HG03039 (cell line): Measurements from ENCODE around the gene OR5H6.
A peak's percentile ranks its signal among the peaks of the same experiment; 100 is the strongest.
"Not testable (repeated sequence)": the region's sequence is repeated elsewhere in the genome, so short reads cannot be mapped to it uniquely, and the experiment has no call there.

ENCODE experiments used
- ATAC-seq: cut with Tn5 transposase; IDR thresholded peaks from one replicate; pipeline ENCODE4 v1.9.1; 2021; ENCODE audit warnings: mild to moderate bottlenecking, moderate library complexity; ENCODE audit not compliant: unreplicated experiment

OR5H6 gene

GRCh38 chr3:98263944-98264343 is at the start of gene OR5H6:
Gene OR5H6 (plus strand): TSS chr3:98264244. CDS start chr3:98264333, 89 bp downstream.
- ATAC-seq, result no peak

- no peak for ATAC-seq
Measured at GRCh38 chr3:98215051-98215450, 49.0 kb upstream of the OR5H6 start.

- ATAC-seq, result no peak
Measured at GRCh38 chr3:98223907-98224672, 40.0 kb upstream of the OR5H6 start.

GRCh38 chr3:98232489-98232888 is 31.6 kb upstream of the OR5H6 start:
- ATAC-seq, result no peak

- ATAC-seq, result no peak
Measured at GRCh38 chr3:98233468-98233867, 30.6 kb upstream of the OR5H6 start.

- no peak for ATAC-seq
Measured at GRCh38 chr3:98240131-98240530, 23.9 kb upstream of the OR5H6 start.

- ATAC-seq, result no peak
Measured at GRCh38 chr3:98242155-98242554, 21.9 kb upstream of the OR5H6 start.

GRCh38 chr3:98243843-98244242 is 20.2 kb upstream of the OR5H6 start:
- no peak for ATAC-seq

GRCh38 chr3:98246142-98246541 is 17.9 kb upstream of the OR5H6 start:
- no peak for ATAC-seq

- not testable (repeated sequence) for ATAC-seq
Measured at GRCh38 chr3:98256026-98256425, 8.0 kb upstream of the OR5H6 start.

- ATAC-seq, result peak; percentile 70
Measured at GRCh38 chr3:98259707-98260106, 4.3 kb upstream of the OR5H6 start.

GRCh38 chr3:98262046-98262445 is 2.0 kb upstream of the OR5H6 start:
- no peak for ATAC-seq

- no peak for ATAC-seq
Measured at GRCh38 chr3:98269846-98270245, 5.8 kb downstream of the OR5H6 start.

GRCh38 chr3:98272126-98272525 is 8.1 kb downstream of the OR5H6 start:
- no peak for ATAC-seq

- ATAC-seq, result no peak
Measured at GRCh38 chr3:98274914-98275313, 10.9 kb downstream of the OR5H6 start.

GRCh38 chr3:98282205-98282604 is 18.2 kb downstream of the OR5H6 start, which contains the start of gene OR5H2:
Gene OR5H2 (plus strand): TSS chr3:98282505. CDS start chr3:98282903, 398 bp downstream.
- ATAC-seq, result no peak

GRCh38 chr3:98290916-98291315 is 26.9 kb downstream of the OR5H6 start:
- no peak for ATAC-seq

GRCh38 chr3:98291332-98291957 is 27.4 kb downstream of the OR5H6 start:
- no peak for ATAC-seq
